OCI-LY1 (cell line): ENCODE measurements around the gene HTRA3.

Source experiments
- EZH2 ChIP-seq: fragments of 200-600 bp; sonication (generic), shearing (Covaris generic); IDR thresholded peaks from 2 replicates; pipeline ENCODE4 v1.8.0; 2017; ENCODE audit warnings: borderline replicate concordance, mixed run types, mild to moderate bottlenecking, antibody characterized with exemption, low read length, moderate library complexity, mixed read lengths
- TF ChIP-seq, protein P1 (sequence below): fragments of 200-600 bp; sonication (generic), shearing (Covaris generic); IDR thresholded peaks from 2 replicates; pipeline ENCODE4 v1.5.1; 2017; ENCODE audit warnings: mild to moderate bottlenecking, antibody characterized with exemption, low read length, moderate library complexity, mixed read lengths

DNA sequence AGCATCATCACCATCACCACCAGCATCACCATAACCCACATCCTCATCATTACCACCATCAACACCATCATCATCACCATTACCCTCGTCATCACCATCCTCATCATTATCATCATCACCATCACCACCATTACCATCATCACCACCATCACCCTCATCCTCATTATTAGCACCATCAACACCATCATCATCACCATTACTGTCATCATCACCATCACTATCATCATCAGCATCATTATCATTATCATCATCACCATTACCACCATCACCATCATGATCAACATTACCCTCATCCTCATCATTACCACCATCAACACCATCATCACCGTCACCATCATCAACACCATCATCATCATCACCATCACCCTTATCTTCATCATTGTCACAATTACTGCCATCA, 51.7 kb downstream of the HTRA3 start:
- TF ChIP-seq, protein P1, sequence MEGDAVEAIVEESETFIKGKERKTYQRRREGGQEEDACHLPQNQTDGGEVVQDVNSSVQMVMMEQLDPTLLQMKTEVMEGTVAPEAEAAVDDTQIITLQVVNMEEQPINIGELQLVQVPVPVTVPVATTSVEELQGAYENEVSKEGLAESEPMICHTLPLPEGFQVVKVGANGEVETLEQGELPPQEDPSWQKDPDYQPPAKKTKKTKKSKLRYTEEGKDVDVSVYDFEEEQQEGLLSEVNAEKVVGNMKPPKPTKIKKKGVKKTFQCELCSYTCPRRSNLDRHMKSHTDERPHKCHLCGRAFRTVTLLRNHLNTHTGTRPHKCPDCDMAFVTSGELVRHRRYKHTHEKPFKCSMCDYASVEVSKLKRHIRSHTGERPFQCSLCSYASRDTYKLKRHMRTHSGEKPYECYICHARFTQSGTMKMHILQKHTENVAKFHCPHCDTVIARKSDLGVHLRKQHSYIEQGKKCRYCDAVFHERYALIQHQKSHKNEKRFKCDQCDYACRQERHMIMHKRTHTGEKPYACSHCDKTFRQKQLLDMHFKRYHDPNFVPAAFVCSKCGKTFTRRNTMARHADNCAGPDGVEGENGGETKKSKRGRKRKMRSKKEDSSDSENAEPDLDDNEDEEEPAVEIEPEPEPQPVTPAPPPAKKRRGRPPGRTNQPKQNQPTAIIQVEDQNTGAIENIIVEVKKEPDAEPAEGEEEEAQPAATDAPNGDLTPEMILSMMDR, result no peak
- no peak for TF ChIP-seq EZH2
